Suppressor macrophage treated with lipopolysaccharide for 1 hour (primary cell): ENCODE measurements around the gene PCBP3.

Experiments
- DNase-seq, 3 donors: peaks; one replicate each; pipeline ENCODE4 v3.0.0-alpha.2; 2020 to 2022

Gene PCBP3

DNA sequence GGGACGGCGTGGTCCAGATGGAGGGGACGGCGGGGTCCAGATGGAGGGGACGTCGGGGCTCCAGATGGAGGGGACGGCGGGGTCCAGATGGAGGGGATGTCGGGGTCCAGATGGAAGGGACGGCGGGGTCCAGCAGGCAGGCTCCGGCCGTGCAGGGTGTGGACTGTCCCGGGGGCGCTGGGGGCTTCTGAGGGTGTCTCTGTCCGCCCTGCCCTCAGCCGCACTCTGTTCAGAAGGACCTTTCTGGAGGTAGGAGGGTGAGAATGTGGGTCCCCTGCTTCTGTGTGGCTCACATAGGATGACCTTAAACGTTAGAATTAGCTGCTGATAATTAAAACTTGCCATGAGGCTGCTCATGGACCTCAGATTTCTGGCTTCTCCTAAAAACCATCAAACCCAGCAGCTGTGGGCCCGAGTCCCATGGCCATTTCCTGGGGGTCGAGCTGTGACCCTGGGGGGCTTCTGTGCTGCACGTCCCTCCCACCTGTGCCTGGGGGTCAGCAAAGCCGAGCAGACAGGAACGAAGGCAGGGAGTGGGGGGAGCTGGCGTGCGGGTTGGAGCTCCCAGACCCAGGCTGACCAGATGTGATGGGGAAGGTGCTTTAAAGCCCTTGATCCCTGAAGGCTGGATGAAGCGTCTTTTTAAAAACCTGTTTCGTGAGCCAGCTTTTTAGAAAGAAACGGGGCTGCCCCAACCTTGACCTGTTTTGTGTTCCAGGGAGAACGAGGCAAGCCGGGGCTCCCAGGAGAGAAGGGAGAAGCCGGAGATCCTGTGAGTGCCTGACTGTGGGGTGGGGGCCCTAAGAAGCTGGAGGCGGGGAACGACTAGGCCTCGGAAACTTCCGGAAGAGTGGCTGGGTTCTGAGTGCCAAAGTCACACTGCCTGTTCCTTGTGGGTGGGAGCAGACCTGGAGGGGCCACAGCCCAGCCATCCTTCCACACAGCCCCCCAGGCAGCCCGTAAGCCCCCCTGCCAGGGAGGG is 345.1 kb downstream of the PCBP3 start:
- DNase-seq, result no peak

DNA sequence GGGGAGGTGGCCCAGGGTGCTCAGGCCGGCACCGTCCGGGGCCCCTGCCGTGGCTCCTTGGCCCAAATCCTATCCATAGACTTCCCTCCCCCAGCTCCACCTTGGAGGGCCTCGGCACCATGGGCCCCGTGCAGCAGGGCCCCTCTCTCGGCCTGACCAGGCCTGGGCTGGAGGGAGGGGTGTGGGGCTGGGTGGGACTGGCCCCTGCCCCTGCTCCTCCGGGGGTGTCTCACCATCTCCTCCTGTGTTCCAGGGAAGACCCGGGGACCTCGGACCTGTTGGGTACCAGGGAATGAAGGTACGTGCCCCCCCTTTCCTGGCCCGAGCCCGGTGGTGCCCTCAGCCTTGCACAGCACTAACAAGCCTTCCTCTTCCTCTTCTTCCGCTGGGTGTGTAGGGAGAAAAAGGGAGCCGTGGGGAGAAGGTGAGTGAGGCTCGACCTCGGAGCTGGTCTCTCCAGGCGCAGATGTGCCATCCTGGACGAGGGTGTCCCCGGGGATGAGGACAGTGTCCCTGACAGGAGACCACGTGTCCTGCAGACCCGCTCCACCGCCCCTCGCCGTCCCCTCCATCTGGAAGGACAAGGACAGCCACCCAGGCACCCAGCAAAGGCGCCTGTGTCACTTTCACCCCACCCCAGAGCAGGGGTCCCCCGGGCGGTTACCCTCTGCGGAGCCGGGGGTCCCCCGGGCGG is 346.0 kb downstream of the PCBP3 start:
- no peak for DNase-seq

DNA sequence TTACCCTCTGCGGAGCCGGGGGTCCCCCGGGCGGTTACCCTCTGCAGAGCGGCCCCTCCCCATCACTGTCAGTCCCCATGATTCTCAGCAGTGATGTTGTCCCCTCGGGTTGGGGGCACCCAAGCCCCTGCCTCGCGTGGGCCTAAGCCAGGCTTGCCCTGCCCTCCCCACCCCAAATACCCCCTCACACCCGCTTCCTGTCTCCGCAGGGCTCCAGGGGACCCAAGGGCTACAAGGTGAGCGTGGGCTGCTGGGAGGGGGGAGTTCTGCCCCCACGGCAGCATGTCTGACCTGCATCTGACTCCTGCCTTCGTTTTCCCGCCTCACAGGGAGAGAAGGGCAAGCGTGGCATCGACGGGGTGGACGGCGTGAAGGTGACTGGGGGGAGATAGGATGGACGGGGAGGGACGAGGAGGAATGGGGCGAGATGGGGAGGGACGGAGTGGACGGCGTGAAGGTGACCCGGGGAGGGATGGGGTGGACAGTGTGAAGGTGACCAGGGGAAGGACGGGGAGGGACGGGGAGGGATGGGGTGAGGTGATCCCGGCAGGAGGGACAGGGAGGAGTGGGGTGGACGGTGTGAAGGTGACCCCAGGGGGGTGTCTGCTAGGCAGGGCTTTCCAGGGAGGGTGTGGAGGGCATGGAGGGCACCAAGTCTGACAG is 346.7 kb downstream of the PCBP3 start:
- DNase-seq, result no peak

DNA sequence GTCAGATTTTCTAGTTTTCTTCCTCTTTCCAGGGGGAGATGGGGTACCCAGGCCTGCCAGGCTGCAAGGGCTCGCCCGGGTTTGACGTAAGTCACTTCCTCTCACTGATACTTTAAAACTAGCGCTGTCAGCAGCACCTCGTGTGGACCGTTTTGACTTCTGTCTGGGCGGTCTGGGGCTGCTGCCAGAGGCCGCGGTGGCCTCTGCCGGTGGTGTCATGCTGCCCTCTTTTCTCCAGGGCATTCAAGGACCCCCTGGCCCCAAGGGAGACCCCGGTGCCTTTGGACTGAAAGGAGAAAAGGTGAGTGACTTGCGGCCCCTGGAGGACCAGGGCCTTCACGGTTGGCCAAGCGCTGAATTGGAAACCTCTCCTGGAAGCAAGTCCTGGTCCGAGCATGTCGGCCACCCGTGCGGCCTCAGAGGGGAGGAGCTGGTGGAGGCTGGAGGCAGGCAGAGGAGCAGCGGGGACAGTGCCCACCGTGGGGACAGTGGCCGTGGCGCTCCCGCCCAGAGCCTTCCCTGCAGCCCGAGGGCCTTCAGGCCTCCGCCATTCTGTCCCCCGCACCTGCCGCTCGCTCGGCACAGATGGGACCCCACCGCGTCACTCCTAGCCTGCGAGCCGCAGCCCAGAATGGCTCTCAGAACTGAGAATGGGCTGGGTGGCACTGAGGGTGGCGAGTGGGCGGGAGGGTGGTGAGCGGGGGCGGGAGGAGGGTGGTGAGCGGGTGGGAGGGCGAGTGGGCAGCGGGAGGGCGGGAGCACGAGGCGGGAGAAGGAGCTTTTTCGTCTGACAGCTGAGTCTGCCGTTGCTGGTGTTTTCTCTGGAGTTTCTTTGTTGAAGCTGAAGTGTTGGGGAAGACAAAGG is 347.4 kb downstream of the PCBP3 start:
- no peak for DNase-seq

DNA sequence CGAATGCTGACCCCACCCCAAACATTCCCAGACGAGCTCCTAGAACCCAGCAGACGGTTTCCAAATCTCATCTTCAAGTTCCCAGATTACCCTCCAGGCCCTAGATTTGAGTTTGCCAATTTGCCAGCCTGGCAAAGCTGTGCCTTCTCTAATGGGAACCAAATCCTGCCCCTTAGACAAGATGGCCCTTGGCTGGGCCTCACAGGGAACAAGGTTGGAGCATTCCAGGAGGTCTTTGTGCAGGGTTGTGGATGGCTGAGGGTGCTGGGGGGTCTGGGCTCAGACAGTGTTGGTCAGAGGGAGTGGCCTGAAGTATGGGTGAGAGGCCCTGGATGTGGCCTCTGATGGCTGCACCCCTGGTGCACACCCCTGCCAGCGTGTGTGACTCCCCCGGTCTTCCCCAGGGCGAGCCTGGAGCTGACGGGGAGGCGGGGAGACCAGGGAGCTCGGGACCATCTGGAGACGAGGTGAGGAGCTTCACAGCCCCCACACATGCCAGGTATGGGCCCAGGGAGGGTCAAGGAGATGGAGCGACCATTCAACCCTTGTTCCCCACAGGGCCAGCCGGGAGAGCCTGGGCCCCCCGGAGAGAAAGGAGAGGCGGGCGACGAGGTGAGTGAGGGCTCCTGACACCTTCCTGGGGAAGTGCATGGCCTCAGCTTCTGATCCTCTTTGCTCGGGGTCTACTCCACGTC is 348.2 kb downstream of the PCBP3 start:
- DNase-seq, result no peak
